GM10847 (cell line): ENCODE measurements around the gene TSPO.

Source experiments
- POLR2A ChIP-seq: IDR thresholded peaks from 2 replicates; pipeline ENCODE4 v1.6.1; 2011; ENCODE audit not compliant: insufficient read length; ENCODE audit errors: extremely low read depth

The TSPO gene

GRCh38 chr22:43201486-43202219, 50.3 kb downstream of the TSPO start:
- no peak for TF ChIP-seq POLR2A

- no peak for TF ChIP-seq POLR2A
These were observed 51.0 kb downstream of the TSPO start for GRCh38 chr22:43202326-43202725.

DNA sequence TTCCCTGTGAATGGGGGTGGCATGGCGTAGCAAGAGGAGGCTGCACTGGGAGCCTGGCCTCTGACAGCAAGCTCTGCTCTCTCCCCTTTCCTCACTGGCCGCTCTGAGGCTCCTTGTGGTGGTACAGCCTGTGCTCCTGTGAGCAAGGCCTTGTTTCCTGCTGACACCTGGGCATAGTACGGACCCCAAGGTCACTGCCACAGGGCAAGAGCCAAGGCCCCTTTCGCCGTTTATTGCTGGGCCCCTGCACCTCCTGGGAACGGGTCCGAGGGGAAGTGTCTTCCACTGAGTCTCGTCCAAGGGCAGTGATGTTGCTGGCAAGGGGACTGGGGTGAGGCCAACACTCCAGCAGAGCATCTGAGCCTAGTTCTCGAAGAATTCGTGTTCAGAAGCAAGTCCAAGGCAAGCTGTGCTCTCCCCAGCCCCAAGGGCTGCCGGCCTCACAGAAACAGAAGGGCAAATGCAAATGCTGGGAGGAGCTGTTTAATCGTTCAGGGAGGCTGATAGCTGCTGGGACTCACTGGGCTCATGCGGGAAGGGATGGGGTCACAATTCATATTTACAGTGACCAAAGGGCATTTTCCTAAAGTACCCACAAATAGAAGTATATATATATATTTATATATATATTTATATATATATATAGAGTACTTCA, 51.5 kb downstream of the TSPO start:
- no peak for TF ChIP-seq POLR2A

DNA sequence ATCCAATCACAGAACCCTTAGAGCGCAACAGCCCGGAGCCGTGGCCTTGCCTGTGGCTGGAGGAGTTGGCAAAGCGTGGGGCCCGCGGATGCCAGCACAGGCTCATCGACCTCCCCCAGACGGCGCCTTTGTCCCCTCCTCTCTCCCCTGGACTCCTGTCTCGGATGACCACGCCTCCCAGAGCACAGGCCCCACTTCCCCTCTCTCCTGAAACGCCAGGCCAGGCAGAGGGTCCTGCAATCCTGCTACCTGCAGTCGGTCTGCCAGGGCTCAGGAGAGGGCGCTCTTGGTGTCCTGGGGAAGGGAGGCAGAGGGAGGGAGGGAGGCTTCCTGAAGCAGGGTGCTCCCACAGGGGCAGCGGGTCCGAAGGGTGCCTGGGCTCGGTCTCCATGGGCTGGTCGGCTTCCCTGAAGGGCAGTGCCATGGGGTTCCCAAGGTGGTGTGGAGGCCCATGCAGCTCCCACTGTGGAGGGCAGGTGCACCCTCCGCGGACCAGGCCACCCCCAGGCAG, 52.2 kb downstream of the TSPO start:
- TF ChIP-seq POLR2A: no peak

GRCh38 chr22:43205261-43205691, 53.9 kb downstream of the TSPO start:
- no peak for TF ChIP-seq POLR2A

GRCh38 chr22:43205748-43206508, 54.6 kb downstream of the TSPO start:
- no peak for TF ChIP-seq POLR2A

DNA sequence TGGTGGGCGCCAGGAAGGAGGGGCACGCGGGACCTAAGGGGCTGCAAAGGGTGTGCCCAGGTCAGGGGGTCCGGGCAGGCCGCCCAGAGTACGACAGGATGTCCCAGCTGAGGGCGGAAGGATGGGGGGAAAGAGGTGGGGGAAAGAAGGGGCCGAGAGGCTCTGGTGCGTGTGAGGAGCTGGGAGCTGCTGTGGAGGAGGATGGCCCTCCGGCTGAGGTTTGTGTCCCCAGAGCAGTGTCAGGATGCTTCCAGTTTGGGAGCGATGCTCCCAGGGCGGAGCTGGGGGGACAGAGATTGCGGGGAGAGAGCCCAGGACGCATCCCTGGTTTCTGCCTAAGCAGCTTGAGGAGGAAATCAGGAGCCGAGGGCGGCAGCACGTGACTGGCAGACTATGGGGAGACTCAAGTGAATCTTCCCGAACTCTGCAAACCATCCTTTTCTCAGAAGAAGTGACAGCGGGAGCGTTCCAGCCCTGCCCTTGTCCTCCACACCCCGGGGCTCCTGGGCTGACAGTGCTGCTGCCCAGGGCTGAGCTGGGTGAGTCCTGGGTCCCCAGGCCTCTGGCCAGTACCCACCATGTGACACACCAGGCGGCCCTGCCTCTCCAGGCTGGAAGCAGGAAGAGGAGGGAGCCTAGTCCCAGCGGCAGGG, 55.3 kb downstream of the TSPO start:
- TF ChIP-seq POLR2A: no peak

DNA sequence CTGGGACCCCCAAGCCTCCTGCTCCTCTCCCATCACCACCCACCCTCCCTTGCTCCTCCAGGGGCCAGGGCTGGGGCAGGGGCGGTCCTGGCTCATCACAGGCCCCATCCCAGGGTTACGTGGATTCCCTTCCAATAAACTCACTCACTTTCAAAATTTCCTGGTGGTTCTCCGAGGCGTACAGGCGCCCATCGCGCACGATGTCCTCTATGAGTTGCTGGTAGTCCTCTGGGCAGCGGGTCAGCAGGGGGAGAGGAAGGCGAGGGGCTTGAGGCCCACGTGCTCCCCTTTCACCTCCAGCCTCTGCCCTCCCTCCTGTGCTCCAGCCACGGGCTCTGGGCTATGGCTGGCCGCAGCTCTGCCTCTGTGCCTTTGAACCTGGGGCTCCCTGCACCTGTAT, 56.0 kb downstream of the TSPO start:
- no peak for TF ChIP-seq POLR2A

- no peak for TF ChIP-seq POLR2A
These were observed 56.7 kb downstream of the TSPO start for GRCh38 chr22:43207849-43208702.

GRCh38 chr22:43208703-43209522, 57.6 kb downstream of the TSPO start:
- TF ChIP-seq POLR2A: no peak

DNA sequence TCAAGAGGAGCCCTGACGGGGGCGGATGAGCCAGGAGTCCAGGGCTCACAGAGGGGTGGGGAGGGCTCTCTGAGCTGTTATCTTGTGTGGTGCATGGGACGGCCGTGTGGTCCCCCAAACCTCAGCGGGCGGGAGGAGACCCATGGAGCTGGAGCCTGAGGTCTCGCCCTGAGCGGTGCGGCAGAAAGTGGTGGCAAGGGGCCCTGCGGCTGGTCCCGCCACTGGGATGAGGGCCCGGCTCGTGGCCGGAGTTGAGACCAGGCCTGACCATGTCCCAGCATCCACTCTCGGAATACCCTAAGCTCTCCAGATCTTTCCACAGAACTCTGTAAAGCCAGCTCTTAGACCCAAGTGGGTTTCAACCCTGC, 58.1 kb downstream of the TSPO start:
- TF ChIP-seq POLR2A: no peak

- TF ChIP-seq POLR2A: no peak
These were observed 58.6 kb downstream of the TSPO start for GRCh38 chr22:43209971-43210370.

DNA sequence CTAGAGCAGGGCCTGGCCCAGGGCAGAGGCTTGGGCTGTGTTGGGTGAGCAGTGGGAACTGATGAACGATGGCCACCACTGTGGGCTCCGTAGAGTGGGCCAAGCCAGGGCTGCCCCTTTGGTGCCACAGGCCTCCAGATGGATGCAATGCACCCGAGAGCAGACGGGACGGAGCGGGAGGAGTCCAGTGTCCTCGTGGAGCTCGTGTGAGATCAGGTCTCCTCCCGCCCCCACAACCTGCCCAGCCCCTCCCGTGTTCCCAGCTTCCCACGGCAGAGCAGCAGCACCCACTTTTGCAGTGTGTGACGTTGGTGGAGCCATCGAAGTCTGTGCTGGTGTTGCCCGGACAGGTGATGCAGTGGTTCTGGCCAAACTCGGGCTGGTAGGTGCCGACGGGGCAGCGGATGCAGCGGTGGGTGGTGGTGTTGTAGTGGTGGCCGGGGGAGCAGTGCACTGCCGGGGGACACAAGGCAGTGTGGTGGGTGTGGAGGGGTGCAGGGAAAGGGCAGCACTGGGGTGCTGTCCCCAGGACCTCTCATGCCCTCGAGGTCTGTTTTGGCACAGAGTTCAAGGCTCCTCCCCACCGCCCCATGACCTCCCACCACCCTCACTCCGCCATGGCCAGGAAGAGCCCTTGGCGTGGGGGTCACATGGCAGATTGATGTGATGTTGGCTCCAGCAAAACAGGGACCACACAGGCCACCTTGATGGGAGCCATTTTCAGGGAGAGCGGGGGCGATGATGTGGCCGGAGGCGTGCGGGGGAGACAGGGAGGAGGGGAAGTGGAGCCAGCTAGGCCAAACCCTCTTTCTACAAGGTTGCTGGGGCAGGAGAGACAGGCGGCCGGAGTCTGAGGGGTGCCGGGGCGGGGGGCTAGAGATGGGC, 59.5 kb downstream of the TSPO start:
- TF ChIP-seq POLR2A: no peak
